Peyer's patch (tissue), 4 donors: Measurements from ENCODE around the gene ZNF304.
"Not testable (repeated sequence)": the region's sequence is repeated elsewhere in the genome, so short reads cannot be mapped to it uniquely, and the experiment has no call there.

ENCODE experiments used
- CTCF ChIP-seq, 6 experiments: fragments of 450-650 bp in 4 of 6; fragments of 200-600 bp in 2 of 6; sonication (generic) in 1 of 6; IDR thresholded peaks; one replicate each; pipeline ENCODE4 v1.5.1; 2017 to 2019; ENCODE audit warnings: antibody characterized with exemption in 6 of 6, mild to moderate bottlenecking in 3 of 6, moderate library complexity in 1 of 6
- POLR2A ChIP-seq, 2 donors: fragments of 450-650 bp; IDR thresholded peaks; one replicate each; pipeline ENCODE4 v1.5.1; 2017; ENCODE audit warnings: antibody characterized with exemption in 2 of 2, mild to moderate bottlenecking in 2 of 2, moderate library complexity in 2 of 2

- TF ChIP-seq CTCF, POLR2A (IDR thresholded peaks at IDR 0.05): not testable (repeated sequence)
Observed at GRCh38 chr19:57374647-57375046, 23.6 kb downstream of the ZNF304 start.
